Left lobe of liver (tissue), 2 donors: ENCODE measurements around the gene CHST5. TPM values are rescaled to one million over a fixed set of nuclear protein-coding genes. Genes with fewer than 3 reads are reported as not detected.
A peak's percentile ranks its signal among the peaks of the same experiment; 100 is the strongest.
"Not testable (repeated sequence)": the region's sequence is repeated elsewhere in the genome, so short reads cannot be mapped to it uniquely, and the experiment has no call there.

Source experiments
- ATAC-seq: fragments of 200-7000 bp; cut with Tn5 transposase; one replicate; pipeline ENCODE4 v1.9.1; 2020; ENCODE audit warnings: mild to moderate bottlenecking, moderate library complexity
- DNase-seq: peaks from one replicate; pipeline ENCODE4 v3.0.0-alpha.2; 2020; ENCODE audit warnings: low spot score
- total RNA-seq: library from RNA; stranded (reverse); gene quantifications from one replicate; pipeline ENCODE4 v1.2.1, GENCODE V29; 2021
- donor health status: DM: no; HTN: no; CAD: no; lungs with moderate emphysema.
- donor health status: DM: no; HTN: yes; CAD: no.

The CHST5 gene
- total RNA-seq, 1 donor from 2014 or later = not detected

DNA sequence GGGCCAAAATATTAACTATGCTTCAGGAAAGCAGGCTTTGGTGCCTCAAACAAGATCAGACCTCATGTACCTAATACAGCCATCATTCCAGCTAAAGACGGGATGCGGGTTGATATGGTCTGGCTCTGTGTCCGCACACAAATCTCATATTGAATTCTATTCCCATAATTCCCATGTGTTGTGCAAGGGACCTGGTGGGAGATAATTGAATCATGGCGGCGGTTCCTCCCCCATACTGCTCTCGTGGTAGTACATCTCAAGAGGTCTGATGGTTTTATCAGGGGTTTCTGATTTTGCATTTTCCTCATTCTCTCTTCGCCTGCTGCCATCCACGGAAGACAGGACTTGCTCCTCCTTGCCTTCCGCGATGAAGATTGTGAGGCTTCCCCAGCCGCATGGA lies 21.6 kb downstream of the CHST5 start:
- ATAC-seq (no peak), DNase-seq (no peak)

DNA sequence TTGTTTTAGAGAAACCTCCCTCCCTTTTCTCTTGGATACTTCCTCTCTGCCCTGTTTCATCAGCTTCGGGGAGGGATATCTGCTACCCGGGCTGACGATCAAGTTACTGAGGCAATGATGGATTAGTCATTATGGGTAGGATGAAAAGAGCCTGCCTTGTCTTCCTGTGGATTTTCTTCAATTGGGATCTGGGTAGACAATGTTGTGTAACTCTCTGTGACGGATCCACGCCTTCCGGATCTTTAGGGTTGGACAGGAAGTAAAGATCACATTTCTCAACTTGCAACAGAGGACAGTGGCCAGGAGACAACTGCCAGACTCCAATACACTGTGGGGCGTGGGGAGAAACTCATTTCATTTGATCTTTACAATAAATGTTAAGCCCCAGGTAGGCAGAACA lies 29.3 kb downstream of the CHST5 start:
- ATAC-seq (peak; percentile 79), DNase-seq (no peak)

DNA sequence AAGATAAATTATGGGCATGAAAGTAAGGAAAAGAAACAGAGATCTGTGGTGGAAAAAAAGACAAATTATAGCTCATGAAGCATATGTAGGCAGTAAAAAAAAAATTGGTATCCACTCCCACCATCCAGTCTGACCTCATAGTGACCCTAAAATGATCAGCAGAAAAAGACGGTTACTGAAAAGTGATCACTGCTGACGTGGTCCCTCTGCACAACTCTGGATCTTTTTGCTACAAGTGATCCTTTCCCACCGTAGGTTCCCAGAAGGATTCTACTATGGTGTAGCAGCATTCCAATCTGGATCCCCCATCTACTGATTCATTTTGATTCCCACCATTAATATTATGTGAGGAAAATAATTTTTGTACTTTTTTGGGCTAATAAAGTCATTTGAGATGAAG lies 29.8 kb downstream of the CHST5 start:
- ATAC-seq (no peak), DNase-seq (no peak)

DNA sequence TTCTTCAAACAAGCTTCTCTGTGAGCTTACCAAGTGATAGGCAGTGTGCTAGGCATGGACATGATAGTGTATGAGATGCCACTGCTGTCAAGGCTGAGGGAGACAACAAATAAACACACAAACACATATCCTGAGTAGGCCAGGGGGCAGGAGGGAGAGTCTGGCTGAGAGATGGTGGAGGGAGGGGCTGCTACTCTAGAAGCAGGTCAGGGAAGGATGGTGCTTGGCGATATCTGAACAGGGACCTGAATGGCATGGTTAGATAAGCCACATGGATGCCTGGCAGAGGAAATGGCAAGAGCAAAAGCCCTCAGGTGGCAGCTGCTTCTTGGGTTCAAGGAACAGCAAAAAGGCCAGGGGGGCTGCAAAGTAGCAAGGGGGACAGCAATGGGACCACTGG lies 32.1 kb downstream of the CHST5 start:
- no peak for DNase-seq
- no peak for ATAC-seq

DNA sequence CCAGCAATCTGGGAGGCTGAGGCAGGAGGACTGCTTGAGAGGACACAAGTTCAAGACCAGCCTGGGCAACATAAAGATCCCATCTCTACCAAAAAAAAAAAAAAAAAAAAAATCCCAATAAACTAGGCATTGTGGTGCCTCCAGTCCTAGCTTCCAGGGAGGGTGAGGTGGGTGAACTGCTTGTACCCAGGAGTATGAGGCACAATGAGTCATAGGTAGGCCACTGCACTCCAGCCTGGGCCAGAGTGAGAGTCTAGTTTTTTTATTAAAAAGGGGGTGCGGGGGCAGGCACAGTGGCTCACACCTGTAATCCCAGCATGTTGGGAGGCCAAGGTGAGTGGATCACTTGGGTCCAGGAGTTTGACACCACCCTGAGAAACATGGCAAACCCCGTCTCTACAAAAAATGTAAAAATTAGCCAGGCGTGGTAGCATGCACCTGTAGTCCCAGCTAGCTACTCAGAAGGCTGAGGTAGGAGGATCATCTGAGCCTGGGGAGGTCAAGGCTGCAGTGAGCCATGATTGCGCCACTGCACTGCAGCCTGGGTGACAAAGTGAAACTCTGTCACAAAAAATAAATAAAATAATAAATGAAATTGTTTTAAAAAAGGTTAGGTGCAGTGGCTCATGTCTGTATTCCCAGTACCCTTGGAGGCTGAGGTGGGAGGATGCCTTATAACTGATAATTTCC lies 32.8 kb downstream of the CHST5 start:
- DNase-seq (no peak), ATAC-seq (no peak)

DNA sequence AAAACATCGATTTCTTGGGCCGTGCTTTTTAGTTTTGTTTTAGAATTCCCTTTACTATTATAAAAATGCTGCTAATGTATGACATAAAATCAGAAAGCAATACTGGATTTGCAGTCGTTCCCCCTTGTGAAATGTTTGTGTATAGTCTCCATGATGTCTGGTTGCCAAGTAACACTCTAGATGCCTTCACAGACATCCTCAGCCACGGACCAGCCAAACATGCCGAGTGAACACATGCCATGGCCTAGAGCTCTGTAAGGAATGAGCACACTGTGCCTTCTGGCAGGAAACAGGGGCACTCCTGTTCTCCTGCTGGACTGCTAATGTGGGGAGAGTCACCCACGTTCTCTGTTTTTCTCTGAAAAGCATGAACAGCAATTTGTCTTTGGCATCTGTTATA lies 34.1 kb downstream of the CHST5 start:
- DNase-seq, ATAC-seq: not testable (repeated sequence)

DNA sequence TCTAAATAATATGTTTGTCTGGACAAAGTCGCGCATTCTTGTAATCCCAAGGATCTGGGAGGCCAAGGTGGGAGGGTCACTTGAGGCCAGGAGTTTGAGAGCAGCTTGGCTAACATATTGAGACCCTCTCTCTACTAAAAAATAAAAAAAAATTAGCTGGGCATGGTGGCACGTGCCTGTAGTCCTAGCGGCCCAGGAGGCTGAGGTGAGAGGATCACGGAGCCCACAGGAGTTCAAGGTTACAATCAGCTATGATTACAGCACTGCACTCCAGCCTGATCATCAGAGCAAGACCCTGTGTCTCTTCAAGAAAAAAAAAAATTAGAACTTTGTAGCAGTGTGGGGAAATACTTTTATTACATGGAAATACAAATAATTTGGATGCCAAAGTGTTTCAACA lies 34.5 kb downstream of the CHST5 start:
- ATAC-seq (no peak), DNase-seq (no peak)

DNA sequence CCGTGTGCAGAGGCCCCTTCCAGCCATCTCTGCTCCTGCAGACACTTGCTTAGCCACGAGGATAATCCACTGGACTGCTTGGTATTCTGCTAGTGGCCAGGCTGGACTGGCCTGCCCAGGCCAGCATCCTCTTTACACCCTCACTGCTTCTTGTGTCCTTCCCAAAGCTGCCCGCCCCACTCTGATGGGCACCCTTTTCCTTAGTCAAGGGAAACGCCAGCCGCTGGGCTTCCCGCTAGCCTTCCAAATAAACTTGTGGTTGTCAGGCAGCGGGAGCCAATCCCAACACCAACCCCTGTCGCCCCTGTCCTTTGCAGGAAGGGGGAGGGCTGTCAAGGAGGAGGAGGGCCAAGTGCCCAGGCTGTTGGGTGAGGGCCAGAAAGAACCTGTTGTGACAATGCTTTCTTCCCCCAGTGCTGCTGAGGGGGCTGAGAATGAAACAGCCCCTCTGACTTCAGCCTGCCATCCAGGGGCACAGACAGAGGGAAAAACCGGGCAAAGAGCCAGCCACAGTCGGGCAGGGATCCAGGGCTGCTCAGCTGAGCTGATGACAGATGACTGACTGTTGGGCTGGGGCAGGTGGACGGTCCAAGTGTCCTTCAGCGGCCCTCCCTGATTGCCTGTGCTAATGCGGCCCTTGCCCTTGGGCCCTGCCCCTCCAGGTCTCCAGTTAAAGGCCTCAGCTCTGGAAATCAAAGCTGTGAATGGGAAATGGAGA lies 37.1 kb downstream of the CHST5 start:
- peak; percentile 75 for ATAC-seq
- peak; percentile 66 for DNase-seq

DNA sequence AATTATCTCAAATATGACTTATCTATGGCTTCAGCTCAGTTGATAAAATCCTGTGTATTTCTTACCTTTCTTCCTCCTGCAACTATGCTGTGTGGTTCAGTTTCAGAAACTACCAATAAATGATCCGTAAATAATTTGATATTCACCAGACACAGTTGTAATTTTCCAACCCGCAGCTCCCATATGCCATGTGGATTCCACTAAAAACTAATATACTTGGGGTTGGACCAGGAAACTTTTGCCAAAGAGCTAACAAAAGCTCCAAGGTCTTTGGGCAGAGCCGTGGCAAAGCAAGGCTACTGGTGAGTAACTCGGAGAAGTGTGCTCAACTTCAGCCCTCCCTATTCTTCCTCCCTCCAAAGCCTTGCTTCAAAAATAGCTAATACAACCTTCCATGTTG lies 38.4 kb downstream of the CHST5 start:
- no peak for ATAC-seq

DNA sequence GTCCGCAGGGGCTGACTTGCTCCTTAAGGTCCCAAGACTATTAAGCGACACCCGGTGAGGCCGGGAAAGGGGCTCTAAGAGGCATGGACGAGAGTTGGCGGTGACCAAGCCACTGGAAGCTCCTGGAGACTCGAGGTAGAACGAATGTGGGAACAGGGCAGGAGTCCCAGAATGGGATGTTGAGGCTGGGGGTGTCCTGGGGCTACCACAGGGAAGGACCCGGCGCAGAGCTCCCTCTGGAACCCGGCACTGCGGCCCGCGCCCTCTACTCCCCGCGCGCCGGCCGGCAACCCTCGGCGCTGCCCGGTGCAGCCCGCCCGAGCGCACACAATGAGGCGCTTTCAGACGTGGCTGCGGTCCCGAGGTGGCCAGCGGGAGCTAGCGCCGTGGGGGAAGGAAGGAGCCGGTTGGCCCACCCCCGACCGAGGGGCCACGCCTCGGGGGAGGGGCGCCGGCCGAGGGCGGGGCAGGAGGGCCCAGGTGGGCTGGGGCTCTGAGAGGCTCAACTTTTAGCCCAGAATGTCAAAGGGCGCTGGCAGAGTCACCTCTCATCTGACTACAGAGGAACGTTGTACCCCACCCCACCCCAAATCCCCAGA lies 40.7 kb downstream of the CHST5 start, which contains the start of gene CHST6:
TSS of gene CHST6 (minus strand) at position 366 of the 599 bp plus-strand sequence. CDS start 15,613 bp downstream, outside the sequence.
- ATAC-seq = peak; percentile 55
- DNase-seq = no peak

More for the DNA sequence above, 38.4 kb downstream of the CHST5 start:
- no peak for DNase-seq

DNA sequence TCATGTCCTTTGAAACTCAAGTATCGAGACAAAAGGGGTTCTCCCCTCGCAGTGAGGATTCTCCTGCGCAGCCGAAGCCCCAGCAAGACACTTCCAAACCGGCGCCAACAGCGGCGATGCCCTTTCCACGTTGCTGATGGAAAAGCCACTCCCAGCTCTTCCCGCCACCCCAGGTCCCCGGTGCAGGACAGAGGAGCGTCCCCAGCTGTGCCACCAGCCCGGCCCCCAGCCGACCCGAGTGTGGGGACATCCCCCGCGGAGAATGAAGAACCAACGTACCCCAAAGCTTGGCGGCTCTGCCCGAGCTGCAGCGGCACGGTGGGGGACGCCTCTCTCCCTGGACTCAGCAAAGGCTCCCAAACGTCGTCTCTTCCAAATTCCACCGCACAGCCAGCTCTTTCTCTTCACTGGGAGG lies 41.2 kb downstream of the CHST5 start:
- ATAC-seq (peak; percentile 11), DNase-seq (no peak)

DNA sequence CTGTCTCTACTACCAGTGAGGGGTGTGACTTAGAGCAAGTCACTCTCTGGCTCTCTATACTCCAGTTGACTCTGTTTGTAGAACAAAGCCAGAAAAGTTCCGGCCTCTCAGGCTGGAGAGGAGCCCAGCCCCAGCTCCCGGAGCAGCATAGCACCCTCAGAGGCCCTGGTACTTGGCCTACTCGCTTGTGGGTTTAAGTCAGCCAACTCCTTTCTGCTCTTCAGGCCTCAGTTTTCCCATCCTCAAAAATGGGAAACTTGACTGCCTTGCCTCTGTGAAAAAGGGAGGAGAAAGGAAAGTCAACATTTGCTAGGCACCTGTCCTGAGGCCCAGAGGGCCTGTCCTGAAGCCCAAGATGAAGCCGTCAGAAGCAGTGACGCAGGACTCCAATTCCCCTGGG lies 41.7 kb downstream of the CHST5 start:
- no peak for ATAC-seq
- no peak for DNase-seq

DNA sequence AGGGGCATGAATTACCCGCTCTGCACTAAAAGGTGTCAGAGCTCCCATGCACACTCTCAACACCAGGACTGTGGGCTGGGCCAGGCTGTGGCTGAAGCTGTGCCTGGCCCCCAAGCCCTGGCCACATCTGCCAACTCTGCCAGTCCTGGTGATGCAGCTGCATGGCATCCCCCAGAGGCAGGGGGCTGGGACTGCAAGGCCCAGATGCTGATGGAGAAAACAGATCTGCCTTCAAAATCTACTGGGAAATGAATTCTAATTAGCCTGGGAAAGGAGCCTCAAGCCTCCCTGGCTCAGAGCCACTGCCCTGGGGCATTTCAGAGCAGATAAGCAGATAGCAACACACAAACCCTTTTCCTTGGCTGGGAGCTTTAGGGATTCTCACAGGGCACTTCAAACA lies 44.0 kb downstream of the CHST5 start:
- ATAC-seq (no peak), DNase-seq (no peak)

DNA sequence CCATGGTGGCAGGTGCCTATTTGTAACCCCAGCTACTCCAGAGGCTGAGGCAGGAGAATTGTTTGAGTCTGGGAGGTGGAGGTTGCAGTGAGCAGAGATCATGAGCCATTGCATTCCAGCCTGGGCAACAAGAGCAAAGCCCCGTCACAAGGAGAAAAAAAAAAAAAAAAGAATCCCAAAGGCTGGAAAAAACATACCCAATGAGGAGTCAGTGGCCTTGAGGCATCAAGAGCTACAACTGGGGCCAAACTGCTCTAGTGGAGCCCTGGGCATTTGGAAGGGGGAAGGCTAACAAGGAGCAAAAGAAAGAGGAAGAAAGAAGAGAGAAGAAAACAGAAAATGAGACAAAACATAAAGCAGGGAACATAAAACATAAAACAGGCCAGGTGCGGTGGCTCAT lies 47.6 kb downstream of the CHST5 start:
- no peak for ATAC-seq

DNA sequence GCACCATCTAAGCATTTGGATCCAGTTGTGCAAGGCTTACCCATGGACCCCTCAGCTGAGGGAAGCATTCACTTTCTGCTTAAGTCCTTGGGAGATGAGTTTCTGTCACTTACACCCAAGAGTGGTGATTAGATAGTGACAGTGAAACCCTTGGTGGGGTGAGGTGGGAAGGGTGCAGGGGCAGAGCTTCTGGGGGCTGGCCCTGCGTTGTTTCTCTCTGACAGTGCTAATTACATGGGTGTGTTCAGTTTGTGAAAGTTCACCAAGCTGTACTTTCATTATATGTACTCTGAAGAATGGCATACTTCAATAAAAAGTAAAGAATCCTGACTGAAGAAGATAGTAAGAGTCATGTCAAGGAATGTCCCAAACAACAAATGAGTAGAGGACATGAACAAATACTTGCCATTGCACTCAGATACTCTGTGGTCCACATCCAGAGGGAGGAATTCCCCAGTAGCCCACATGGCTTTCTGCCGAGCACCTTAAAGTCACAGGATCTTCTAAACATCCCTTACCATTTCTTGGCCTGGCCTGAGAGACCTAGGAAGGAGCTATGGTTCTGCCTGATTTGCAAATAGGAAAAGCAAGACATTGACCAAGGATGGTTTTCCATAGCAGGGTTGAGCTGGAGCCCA lies 49.1 kb downstream of the CHST5 start:
- DNase-seq = no peak
- ATAC-seq = no peak

More for the DNA sequence above, 47.6 kb downstream of the CHST5 start:
- no peak for DNase-seq

DNA sequence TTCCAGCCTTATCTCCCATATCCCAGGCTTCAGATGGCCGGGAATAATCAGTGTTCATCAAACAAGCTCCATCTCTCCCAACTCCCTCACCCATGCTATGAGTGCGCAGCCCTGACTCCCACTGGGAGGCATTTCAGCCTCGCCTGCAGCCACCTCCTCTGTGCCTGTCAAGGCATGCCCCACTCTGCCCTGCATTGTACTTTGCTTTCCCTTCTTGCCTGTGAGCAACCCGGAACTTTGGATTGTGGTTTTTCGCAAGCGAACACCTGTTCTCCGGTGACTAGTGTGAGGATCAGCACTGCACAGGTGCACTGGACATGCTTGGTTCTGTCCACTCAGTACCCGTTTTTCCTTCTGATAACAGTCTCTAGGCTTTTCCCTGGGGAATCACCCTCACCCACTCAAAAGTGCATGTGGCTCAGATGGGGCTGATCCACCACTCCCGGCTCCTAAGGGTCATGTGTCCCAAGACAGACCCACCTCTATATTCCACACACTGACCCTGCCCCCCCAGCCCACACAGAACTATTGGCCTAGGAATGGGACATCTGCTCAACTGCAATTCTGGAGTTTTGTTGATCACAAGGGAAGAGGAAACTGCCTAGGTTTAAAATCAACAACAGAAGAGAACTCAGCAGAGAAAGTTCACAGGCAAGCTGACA lies 49.8 kb downstream of the CHST5 start:
- no peak for ATAC-seq
- no peak for DNase-seq

DNA sequence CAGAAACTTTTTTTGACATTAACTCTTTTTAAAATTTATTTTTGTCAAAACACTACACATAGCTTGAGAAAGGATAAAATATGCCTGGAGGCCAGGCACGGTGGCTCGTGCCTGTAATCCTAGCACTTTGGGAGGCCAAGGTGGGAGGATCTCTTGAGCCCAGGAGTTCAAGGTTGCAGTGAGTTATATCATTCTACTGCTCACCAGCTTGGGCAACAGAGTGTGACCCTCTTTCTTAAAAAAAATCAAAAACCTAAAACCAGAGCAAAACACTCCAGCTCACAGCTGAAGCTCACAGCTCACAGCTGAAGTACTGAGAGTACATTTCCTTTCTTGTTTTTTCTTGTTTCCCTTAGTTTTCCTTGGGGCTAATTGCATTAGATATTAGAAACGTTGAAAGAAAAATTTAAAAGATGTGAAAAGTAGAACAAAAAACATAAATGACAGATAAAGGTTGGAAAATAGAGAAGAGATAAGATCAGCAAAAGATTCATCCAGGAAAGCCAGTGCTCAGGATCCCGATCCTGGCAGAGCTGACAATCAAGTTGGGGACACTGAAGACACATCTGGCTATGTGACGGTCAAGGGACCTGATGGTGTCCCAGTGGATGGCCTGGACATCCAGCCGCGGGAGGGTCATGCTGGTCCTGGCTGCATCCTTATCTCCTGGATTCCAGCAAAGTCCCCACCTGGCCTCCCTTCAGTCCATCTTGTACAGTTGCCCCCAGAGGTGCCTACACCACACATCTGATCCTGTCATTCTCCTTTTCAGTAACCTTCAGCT lies 50.5 kb downstream of the CHST5 start:
- DNase-seq = no peak

DNA sequence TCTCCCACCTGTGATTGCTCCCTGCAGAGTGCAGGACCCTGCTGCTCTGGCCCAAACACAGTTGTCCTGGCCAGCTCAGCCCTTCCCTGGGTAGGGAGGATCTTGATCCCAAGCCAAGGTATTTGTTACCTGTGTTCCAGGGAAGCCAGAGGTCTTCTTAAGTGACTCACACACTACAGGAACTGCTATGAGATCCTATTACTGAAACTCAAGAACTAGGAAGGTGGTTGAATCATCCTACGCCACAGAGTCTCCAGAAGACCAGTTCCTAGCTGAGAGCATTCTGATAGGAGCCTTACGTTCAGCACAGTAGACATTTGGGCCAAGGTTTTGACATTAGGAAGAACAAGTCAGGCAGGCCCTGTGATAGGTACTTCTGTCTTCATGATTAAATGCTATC lies 52.7 kb downstream of the CHST5 start:
- ATAC-seq (no peak), DNase-seq (no peak)

More for the DNA sequence above, 50.5 kb downstream of the CHST5 start:
- ATAC-seq = no peak

DNA sequence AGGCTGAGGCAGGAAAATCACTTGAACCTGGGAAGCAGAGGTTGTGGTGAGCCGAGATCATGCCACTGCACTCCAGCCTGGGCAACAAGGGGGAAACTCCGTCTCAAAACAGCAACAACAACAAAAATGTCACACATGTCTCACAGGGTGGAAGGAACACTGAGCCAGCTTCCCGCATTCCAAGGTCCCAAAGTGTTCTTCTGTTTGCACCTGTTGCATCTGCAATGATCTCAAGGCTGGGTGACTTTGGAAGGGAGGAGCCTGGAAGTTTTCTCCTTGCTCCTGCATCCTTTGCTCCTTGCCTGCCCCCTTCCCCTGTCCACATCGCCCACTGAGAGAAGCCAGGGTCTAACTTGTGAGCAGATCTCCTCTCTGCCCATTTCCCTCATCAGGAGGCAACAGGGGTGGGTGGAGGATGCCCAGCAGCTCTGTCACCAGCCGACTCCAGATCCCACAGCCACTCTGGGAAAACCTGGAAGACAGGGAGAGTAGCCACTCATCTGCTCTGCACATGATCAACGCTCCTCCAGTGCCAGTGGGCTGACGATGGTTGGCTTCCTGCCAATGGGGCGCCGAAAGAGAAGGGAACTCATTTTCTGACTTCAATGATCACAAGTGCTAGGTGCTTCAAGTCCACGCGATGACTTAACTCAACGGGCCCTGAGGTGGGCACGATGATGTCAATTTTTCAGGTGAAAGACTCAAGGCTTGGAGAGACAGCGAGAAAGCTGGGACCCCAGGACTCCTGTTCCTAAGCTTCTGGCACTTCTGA lies 53.3 kb downstream of the CHST5 start:
- no peak for ATAC-seq
- DNase-seq = no peak
